Breast epithelium (tissue), 4 donors: ENCODE data around the gene H1-8. TPM values are rescaled to one million over a fixed set of nuclear protein-coding genes. Genes with fewer than 3 reads are reported as not detected.

Experiments used
- DNase-seq, 2 donors: peaks; one replicate each; pipeline ENCODE4 v3.0.0-alpha.2; 2019; ENCODE audit warnings: low spot score in 2 of 2
- H3K27ac ChIP-seq, 2 donors: fragments of 200-600 bp; sonication (generic) in 1 of 2; one replicate each; pipeline ENCODE4 v1.5.1; 2016 to 2019; ENCODE audit warnings: mild to moderate bottlenecking in 1 of 2
- H3K27me3 ChIP-seq, 2 donors: fragments of 200-600 bp; sonication (generic) in 1 of 2; one replicate each; pipeline versions ENCODE4 v1.5.1 to v1.6.0; 2017 to 2019; ENCODE audit warnings: control low read depth in 1 of 2, mild to moderate bottlenecking in 1 of 2
- H3K36me3 ChIP-seq: fragments of 200-600 bp; one replicate; pipeline ENCODE4 v1.5.1; 2019
- H3K4me1 ChIP-seq, 2 donors: fragments of 200-600 bp; sonication (generic); one replicate each; pipeline ENCODE4 v1.5.1; 2016 to 2019; ENCODE audit warnings: control low read depth in 1 of 2
- H3K4me3 ChIP-seq, 3 donors: fragments of 200-600 bp; sonication (generic); 1 replicate in 2 of 3; 2 replicates in 1 of 3; pipeline ENCODE4 v1.5.1; 2016 to 2019; ENCODE audit warnings: mild to moderate bottlenecking in 3 of 3, moderate library complexity in 2 of 3
- H3K9me3 ChIP-seq, 2 donors: fragments of 200-600 bp; sonication (generic) in 1 of 2; one replicate each; pipeline ENCODE4 v1.5.1; 2016 to 2019; ENCODE audit warnings: control low read depth in 1 of 2
- POLR2A ChIP-seq: fragments of 450-650 bp; IDR thresholded peaks from one replicate; pipeline ENCODE4 v1.6.1; 2016; ENCODE audit warnings: antibody characterized with exemption, mild to moderate bottlenecking, moderate library complexity
- POLR2AphosphoS5 ChIP-seq, 3 donors: sonication (generic); formaldehyde crosslinking; IDR thresholded peaks; one replicate each; pipeline ENCODE4 v1.6.1; 2017; ENCODE audit warnings: antibody characterized with exemption in 3 of 3
- intact Hi-C: fragments of 100-400 bp; cut with DNase I; formaldehyde crosslinking; loops from one replicate; pipeline ENCODE4 v1.15.1; 2023; ENCODE audit warnings: low total_unique reads
- total RNA-seq, 3 donors: library from RNA; depleted of rRNA; stranded (reverse); fragments of >200 nt; gene quantifications; one replicate each; pipeline ENCODE4 v1.1.0, GENCODE V29; 2016
- TF ChIP-seq, protein P1 (sequence below), 3 donors: fragments of 450-650 bp; IDR thresholded peaks; one replicate each; pipeline ENCODE4 v1.5.1; 2016 to 2017; ENCODE audit warnings: antibody characterized with exemption in 3 of 3, mild to moderate bottlenecking in 3 of 3, moderate library complexity in 3 of 3

H1-8 gene
- total RNA-seq, 3 donors from 2014 or later = not detected

DNA sequence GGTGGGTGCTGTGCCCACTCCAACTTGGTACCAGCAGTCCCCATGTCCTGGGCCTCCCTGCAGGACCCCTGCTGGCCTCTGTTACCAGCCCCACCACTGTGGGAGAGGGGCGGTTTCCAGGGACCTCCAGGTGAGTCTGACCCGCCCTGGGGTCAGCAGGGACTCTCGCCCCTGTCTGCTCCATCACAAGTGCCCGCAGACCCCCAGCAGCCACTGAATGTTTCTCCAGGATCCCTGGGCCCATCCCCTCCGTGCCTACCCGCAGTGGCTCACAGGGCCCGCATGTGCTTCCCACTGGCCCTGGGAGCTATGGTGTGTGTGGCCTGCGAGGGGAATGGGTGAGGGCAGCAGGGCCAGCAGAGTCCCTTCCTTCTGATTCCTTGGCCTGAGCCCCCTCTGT, 24.4 kb upstream of the H1-8 start:
- Histone ChIP-seq H3K4me1 (no peaks in the 10 kb centered on the region), H3K27me3 (no peaks in the 10 kb centered on the region), H3K27ac (no peak overlapping the region), H3K9me3 (no peaks in the 10 kb centered on the region), H3K36me3 (no peaks in the 10 kb centered on the region), H3K4me3 (no peak overlapping the region)
- DNase-seq = no peak
- intact Hi-C loops = no loop called here
- TF ChIP-seq, protein P1, sequence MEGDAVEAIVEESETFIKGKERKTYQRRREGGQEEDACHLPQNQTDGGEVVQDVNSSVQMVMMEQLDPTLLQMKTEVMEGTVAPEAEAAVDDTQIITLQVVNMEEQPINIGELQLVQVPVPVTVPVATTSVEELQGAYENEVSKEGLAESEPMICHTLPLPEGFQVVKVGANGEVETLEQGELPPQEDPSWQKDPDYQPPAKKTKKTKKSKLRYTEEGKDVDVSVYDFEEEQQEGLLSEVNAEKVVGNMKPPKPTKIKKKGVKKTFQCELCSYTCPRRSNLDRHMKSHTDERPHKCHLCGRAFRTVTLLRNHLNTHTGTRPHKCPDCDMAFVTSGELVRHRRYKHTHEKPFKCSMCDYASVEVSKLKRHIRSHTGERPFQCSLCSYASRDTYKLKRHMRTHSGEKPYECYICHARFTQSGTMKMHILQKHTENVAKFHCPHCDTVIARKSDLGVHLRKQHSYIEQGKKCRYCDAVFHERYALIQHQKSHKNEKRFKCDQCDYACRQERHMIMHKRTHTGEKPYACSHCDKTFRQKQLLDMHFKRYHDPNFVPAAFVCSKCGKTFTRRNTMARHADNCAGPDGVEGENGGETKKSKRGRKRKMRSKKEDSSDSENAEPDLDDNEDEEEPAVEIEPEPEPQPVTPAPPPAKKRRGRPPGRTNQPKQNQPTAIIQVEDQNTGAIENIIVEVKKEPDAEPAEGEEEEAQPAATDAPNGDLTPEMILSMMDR (IDR thresholded peaks at IDR 0.05) = no peak
- TF ChIP-seq POLR2AphosphoS5 (IDR thresholded peaks at IDR 0.05) (no peak), POLR2A (no peak)

- no peaks in the 10 kb centered on the region for H3K36me3 ChIP-seq
- H3K27ac ChIP-seq = no peak overlapping the region
- no peak for DNase-seq
- H3K27me3 ChIP-seq = no peaks in the 10 kb centered on the region
- H3K4me3 ChIP-seq = no peak overlapping the region
- intact Hi-C loops = no loop called here
- no peaks in the 10 kb centered on the region for H3K4me1 ChIP-seq
- H3K9me3 ChIP-seq = no peaks in the 10 kb centered on the region
- TF ChIP-seq POLR2A (no peak), POLR2AphosphoS5 (IDR thresholded peaks at IDR 0.05) (no peak)
- TF ChIP-seq, protein P1 (IDR thresholded peaks at IDR 0.05) = no peak
These were observed 23.5 kb upstream of the H1-8 start for GRCh38 chr3:129519449-129519848.

GRCh38 chr3:129519896-129520715, 22.9 kb upstream of the H1-8 start:
- DNase-seq = no peak
- Histone ChIP-seq H3K27me3 (no peaks in the 10 kb centered on the region), H3K27ac (no peak overlapping the region), H3K4me3 (no peak overlapping the region), H3K4me1 (no peaks in the 10 kb centered on the region), H3K9me3 (no peaks in the 10 kb centered on the region), H3K36me3 (no peaks in the 10 kb centered on the region)
- no peak for TF ChIP-seq POLR2A
- TF ChIP-seq POLR2AphosphoS5 (IDR thresholded peaks at IDR 0.05) = no peak
- TF ChIP-seq, protein P1 (IDR thresholded peaks at IDR 0.05) = no peak
- intact Hi-C loops = no loop called here

GRCh38 chr3:129520960-129521359, 22.0 kb upstream of the H1-8 start:
- intact Hi-C loops = no loop called here
- H3K36me3 ChIP-seq = no peaks in the 10 kb centered on the region
- no peaks in the 10 kb centered on the region for H3K4me1 ChIP-seq
- H3K9me3 ChIP-seq = no peaks in the 10 kb centered on the region
- DNase-seq = no peak
- no peaks in the 10 kb centered on the region for H3K27me3 ChIP-seq
- no peak overlapping the region for H3K4me3 ChIP-seq
- TF ChIP-seq POLR2AphosphoS5 (IDR thresholded peaks at IDR 0.05) (no peak), POLR2A (no peak)
- TF ChIP-seq, protein P1 (IDR thresholded peaks at IDR 0.05) = no peak
- no peak overlapping the region for H3K27ac ChIP-seq

- H3K9me3 ChIP-seq = no peaks in the 10 kb centered on the region
- no peak for DNase-seq
- no peaks in the 10 kb centered on the region for H3K4me1 ChIP-seq
- no peak overlapping the region for H3K27ac ChIP-seq
- no peaks in the 10 kb centered on the region for H3K36me3 ChIP-seq
- no peaks in the 10 kb centered on the region for H3K27me3 ChIP-seq
- intact Hi-C loops = no loop called here
- TF ChIP-seq POLR2AphosphoS5 (IDR thresholded peaks at IDR 0.05) (no peak), POLR2A (no peak)
- TF ChIP-seq, protein P1 (IDR thresholded peaks at IDR 0.05) = no peak
- H3K4me3 ChIP-seq = no peak overlapping the region
These were observed 21.4 kb upstream of the H1-8 start for GRCh38 chr3:129521611-129522010.
